ENCODE data around the gene TMEM231.

DNA sequence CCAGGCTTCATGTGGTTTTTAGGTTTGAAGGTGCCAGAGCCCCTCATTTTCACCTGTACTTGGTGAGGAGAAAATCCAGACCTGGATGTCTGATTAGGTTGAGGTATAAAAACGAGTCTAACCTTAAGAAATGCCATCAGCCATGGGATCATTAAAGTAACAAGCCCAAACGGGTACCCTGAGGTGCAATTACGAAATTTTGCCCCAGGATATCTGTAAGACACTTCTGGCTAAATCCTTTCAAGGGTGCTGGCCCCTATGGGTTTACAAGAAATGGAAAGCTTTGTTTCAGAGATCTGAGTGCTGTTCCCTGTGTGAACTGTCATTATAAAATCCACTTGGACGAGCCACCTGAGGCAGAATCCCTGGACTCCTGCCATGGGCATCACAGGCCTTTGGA lies 47.2 kb upstream of the TMEM231 start:
- no peak for TF ChIP-seq POLR2A (IDR thresholded peaks at IDR 0.05)
- TF ChIP-seq CTCF (IDR thresholded peaks at IDR 0.05): no peak
